Mesenchymal stem cell (in vitro differentiated cells and primary cell): ENCODE data around the gene NKD2. TPM values are rescaled to one million over a fixed set of nuclear protein-coding genes. Genes with fewer than 3 reads are reported as not detected.

ENCODE experiments used
- DNase-seq: peaks from one replicate; pipeline ENCODE4 v3.0.0-alpha.2; 2013
- H2AFZ ChIP-seq: one replicate; pipeline ENCODE4 v1.6.1; 2013; ENCODE audit warnings: low read depth, mild to moderate bottlenecking, control low read depth, inconsistent platforms, low read length, moderate library complexity
- H2AK5ac ChIP-seq: 2 replicates; pipeline ENCODE4 v1.6.1; 2013; ENCODE audit warnings: low read length, moderate library complexity, mild to moderate bottlenecking, inconsistent platforms; ENCODE audit not compliant: severe bottlenecking
- H2BK120ac ChIP-seq: one replicate; pipeline ENCODE4 v1.6.1; 2013; ENCODE audit warnings: low read depth, mild to moderate bottlenecking, inconsistent platforms, low read length, moderate library complexity
- H2BK12ac ChIP-seq, 2 experiments: one replicate each; pipeline ENCODE4 v1.6.1; 2013; ENCODE audit warnings: inconsistent platforms in 2 of 2, low read length in 2 of 2, mild to moderate bottlenecking in 2 of 2, moderate library complexity in 2 of 2, control low read depth in 1 of 2
- H2BK15ac ChIP-seq: one replicate; pipeline ENCODE4 v1.6.1; 2013; ENCODE audit warnings: mild to moderate bottlenecking, low read depth, inconsistent platforms; ENCODE audit not compliant: poor library complexity, severe bottlenecking
- H2BK5ac ChIP-seq: 2 replicates; pipeline ENCODE4 v1.6.1; 2013; ENCODE audit warnings: low read depth, mild to moderate bottlenecking, low read length, control low read depth, inconsistent platforms; ENCODE audit not compliant: poor library complexity, severe bottlenecking
- H3K14ac ChIP-seq, 2 experiments: one replicate each; pipeline ENCODE4 v1.6.1; 2013; ENCODE audit warnings: inconsistent platforms in 2 of 2, low read length in 2 of 2, control low read depth in 1 of 2, mild to moderate bottlenecking in 1 of 2, moderate library complexity in 1 of 2
- H3K18ac ChIP-seq, 2 experiments: one replicate each; pipeline ENCODE4 v1.6.1; 2013; ENCODE audit warnings: inconsistent platforms in 2 of 2, low read length in 2 of 2, control low read depth in 1 of 2, low read depth in 1 of 2, mild to moderate bottlenecking in 1 of 2
- H3K23ac ChIP-seq, 2 experiments: one replicate each; pipeline ENCODE4 v1.6.1; 2013; ENCODE audit warnings: inconsistent platforms in 2 of 2, low read length in 2 of 2, mild to moderate bottlenecking in 2 of 2, moderate library complexity in 2 of 2, control low read depth in 1 of 2
- H3K27ac ChIP-seq: 2 replicates; pipeline ENCODE4 v1.5.1; 2013; ENCODE audit warnings: mild to moderate bottlenecking, moderate library complexity, low read length, control low read depth, inconsistent platforms; ENCODE audit not compliant: poor library complexity, severe bottlenecking
- H3K27me3 ChIP-seq, 2 experiments: 2 replicates each; pipeline versions ENCODE4 v1.6.1 to v1.7.0; 2013; ENCODE audit warnings: low read length in 2 of 2, mild to moderate bottlenecking in 2 of 2, moderate library complexity in 2 of 2, control low read depth in 1 of 2, inconsistent platforms in 1 of 2; ENCODE audit not compliant: control insufficient read depth in 1 of 2, insufficient read depth in 1 of 2
- H3K36me3 ChIP-seq, 2 experiments: 2 replicates each; pipeline versions ENCODE4 v1.6.1 to v1.7.0; 2013; ENCODE audit warnings: low read length in 2 of 2, control low read depth in 1 of 2, inconsistent platforms in 1 of 2, low read depth in 1 of 2, mild to moderate bottlenecking in 1 of 2; ENCODE audit not compliant: insufficient read depth in 2 of 2, control insufficient read depth in 1 of 2
- H3K4ac ChIP-seq, 2 experiments: one replicate each; pipeline ENCODE4 v1.6.1; 2013; ENCODE audit warnings: inconsistent platforms in 2 of 2, low read length in 2 of 2, mild to moderate bottlenecking in 2 of 2, moderate library complexity in 2 of 2, control low read depth in 1 of 2, low read depth in 1 of 2
- H3K4me1 ChIP-seq: 2 replicates; pipeline ENCODE4 v1.6.1; 2013; ENCODE audit warnings: low read depth, low read length, control low read depth; ENCODE audit not compliant: control insufficient read depth, insufficient read depth
- H3K4me2 ChIP-seq: 2 replicates; pipeline ENCODE4 v1.6.1; 2013; ENCODE audit warnings: low read length, mild to moderate bottlenecking, inconsistent platforms; ENCODE audit not compliant: poor library complexity, severe bottlenecking
- H3K4me3 ChIP-seq, 2 experiments: 2 replicates each; pipeline versions ENCODE4 v1.5.1 to v1.7.0; 2013; ENCODE audit warnings: low read length in 2 of 2, mild to moderate bottlenecking in 2 of 2, control low read depth in 1 of 2, low read depth in 1 of 2; ENCODE audit not compliant: insufficient read depth in 1 of 2
- H3K79me1 ChIP-seq: replicated peaks from 2 replicates; pipeline ENCODE4 v1.6.1; 2013; ENCODE audit warnings: mild to moderate bottlenecking, control low read depth, low read length, inconsistent platforms; ENCODE audit not compliant: poor library complexity, severe bottlenecking
- H3K9ac ChIP-seq: 2 replicates; pipeline ENCODE4 v1.7.0; 2013; ENCODE audit warnings: mild to moderate bottlenecking, low read length, moderate library complexity
- H3K9me3 ChIP-seq: 2 replicates; pipeline ENCODE4 v1.7.0; 2013; ENCODE audit warnings: mild to moderate bottlenecking, low read length; ENCODE audit not compliant: control insufficient read depth
- H4K8ac ChIP-seq: one replicate; pipeline ENCODE4 v1.6.1; 2013; ENCODE audit warnings: inconsistent platforms, mild to moderate bottlenecking, low read length, moderate library complexity
- H4K91ac ChIP-seq: one replicate; pipeline ENCODE4 v1.6.1; 2013; ENCODE audit warnings: mild to moderate bottlenecking, low read length, inconsistent platforms
- WGBS: methylation state at CpG from one replicate; pipeline ENCODE4 v1.1.7; 2013; ENCODE audit warnings: mixed read lengths; 5-methylcytosine and 5-hydroxymethylcytosine counted together
- polyA plus RNA-seq, 2 experiments: library from polyadenylated mRNA; stranded (reverse); fragments of 200-250 nt; gene quantifications; one replicate each; pipeline ENCODE4 v1.2.3, GENCODE V29; 2013

Gene NKD2
- 6.5 TPM for polyA plus RNA-seq (2013, experiment 1 of 2)
- polyA plus RNA-seq (2013, experiment 2 of 2), result 6.2 TPM

- Histone ChIP-seq H2BK5ac (no peak within 1 kb of the TSS), H3K4ac (no peak within 1 kb of the TSS), H2AK5ac (no peak within 1 kb of the TSS), H3K23ac (peak within 1 kb of the TSS in 1 of 2 experiments; percentile 68), H3K9me3 (no peaks in the 10 kb centered on the region), H2BK12ac (no peak within 1 kb of the TSS), H3K27me3 (peaks cover 87 to 92% of the 10 kb centered on the region in 2 experiments), H3K9ac (no peak within 1 kb of the TSS), H3K4me3 (peak within 1 kb of the TSS in 1 of 2 experiments; percentile 35), H3K36me3 (no peaks in the 10 kb centered on the region), H2AFZ (no peak within 1 kb of the TSS), H3K79me1 (no peaks in the 10 kb centered on the region), H3K4me2 (peak within 1 kb of the TSS; percentile 70), H3K27ac (no peak within 1 kb of the TSS), H3K14ac (no peak within 1 kb of the TSS), H3K4me1 (peaks cover 21% of the 10 kb centered on the region), H2BK15ac (peak within 1 kb of the TSS; percentile 92), H4K8ac (no peak within 1 kb of the TSS), H2BK120ac (no peak within 1 kb of the TSS), H3K18ac (no peak within 1 kb of the TSS), H4K91ac (peak within 1 kb of the TSS; percentile 70)
- peak; percentile 33 for DNase-seq
- WGBS, result 2% methylated on average over 34 of the region's 108 CpGs
Observed at GRCh38 chr5:1008451-1009358, at the start of gene NKD2. Gene NKD2, plus strand, starts transcription at chr5:1008802. Its CDS starts 256 bp downstream, at chr5:1009058.

- no peaks in the 10 kb centered on the region for H3K9me3 ChIP-seq
- H4K8ac ChIP-seq, result peak overlapping the region; percentile 7
- peak overlapping the region in 1 of 2 experiments; percentile 18 for H3K14ac ChIP-seq
- H3K36me3 ChIP-seq, result no peaks in the 10 kb centered on the region
- peak overlapping the region; percentile 35 to 54 for H3K4ac ChIP-seq
- peak overlapping the region; percentile 87 for H4K91ac ChIP-seq
- no peak overlapping the region for H2BK15ac ChIP-seq
- no peak overlapping the region for H2AFZ ChIP-seq
- H2BK120ac ChIP-seq, result no peak overlapping the region
- DNase-seq, result no peak
- WGBS, result 94% methylated on average over 46 of the region's 47 CpGs
- H3K4me1 ChIP-seq, result peaks cover 23% of the 10 kb centered on the region
- H3K27ac ChIP-seq, result no peak overlapping the region
- H3K4me2 ChIP-seq, result no peak overlapping the region
- no peaks in the 10 kb centered on the region for H3K79me1 ChIP-seq
- peak overlapping the region; percentile 31 to 47 for H3K18ac ChIP-seq
- H3K9ac ChIP-seq, result no peak overlapping the region
- no peak overlapping the region for H3K4me3 ChIP-seq
- no peak overlapping the region for H2BK5ac ChIP-seq
- no peak overlapping the region for H3K23ac ChIP-seq
- H2AK5ac ChIP-seq, result no peak overlapping the region
- peaks cover 60 to 64% of the 10 kb centered on the region in 2 experiments for H3K27me3 ChIP-seq
- peak overlapping the region; percentile 59 to 93 for H2BK12ac ChIP-seq
Observed at GRCh38 chr5:959581-960531, 48.7 kb upstream of the NKD2 start.

GRCh38 chr5:960551-960950 is 48.1 kb upstream of the NKD2 start:
- peak overlapping the region; percentile 35 to 83 for H3K4ac ChIP-seq
- no peaks in the 10 kb centered on the region for H3K36me3 ChIP-seq
- no peak overlapping the region for H2AFZ ChIP-seq
- H3K27me3 ChIP-seq, result peaks cover 64 to 67% of the 10 kb centered on the region in 2 experiments
- no peak overlapping the region for H2BK120ac ChIP-seq
- no peak overlapping the region for H2AK5ac ChIP-seq
- no peak overlapping the region for H3K4me2 ChIP-seq
- H3K4me3 ChIP-seq, result no peak overlapping the region
- no peak overlapping the region for H3K23ac ChIP-seq
- H3K14ac ChIP-seq, result peak overlapping the region in 1 of 2 experiments; percentile 81
- 93% methylated on average over 7 of the region's 7 CpGs for WGBS
- H3K4me1 ChIP-seq, result peaks cover 23% of the 10 kb centered on the region
- H3K18ac ChIP-seq, result peak overlapping the region in 1 of 2 experiments; percentile 61
- H3K79me1 ChIP-seq, result no peaks in the 10 kb centered on the region
- no peak overlapping the region for H4K8ac ChIP-seq
- H3K9ac ChIP-seq, result no peak overlapping the region
- H3K27ac ChIP-seq, result no peak overlapping the region
- no peak overlapping the region for H2BK5ac ChIP-seq
- no peak overlapping the region for H2BK15ac ChIP-seq
- DNase-seq, result no peak
- no peaks in the 10 kb centered on the region for H3K9me3 ChIP-seq
- H4K91ac ChIP-seq, result peak overlapping the region; percentile 83
- H2BK12ac ChIP-seq, result peak overlapping the region; percentile 85 to 94
